IMR-90 (cell line): ENCODE results near the gene RAB20. TPM values are rescaled to one million over a fixed set of nuclear protein-coding genes. Genes with fewer than 3 reads are reported as not detected.

Experiments used
- ATAC-seq: fragments of 200-7000 bp; cut with Tn5 transposase; 2 replicates; pipeline ENCODE4 v1.9.1; 2020; ENCODE audit warnings: low read depth, mild to moderate bottlenecking, moderate library complexity
- BruUV-seq: library from RNA; stranded (reverse); fragments of 400-500 nt; replicated peaks from 2 replicates; lab custom pipeline; 2021; lab: Mats Ljungman, UMichigan
- CTCF ChIA-PET: fragments of 300-600 bp; formaldehyde crosslinking; extraction: SDS; loops from one replicate; lab custom pipeline; 2021; ENCODE audit warnings: antibody characterized with exemption; lab: Yijun Ruan, JAX
- POLR2A ChIA-PET: fragments of 300-600 bp; sonication (Branson Sonifier 250); formaldehyde crosslinking; loops from one replicate; lab custom pipeline; 2022; ENCODE audit warnings: antibody characterized with exemption; ENCODE audit not compliant: unreplicated experiment; lab: Charles Lee
- DNase-seq: peaks from one replicate; pipeline ENCODE4 v3.0.0; 2013
- H2AFZ ChIP-seq: replicated peaks from 2 replicates; pipeline ENCODE3; 2013; ENCODE audit warnings: low read length, mild to moderate bottlenecking; ENCODE audit not compliant: poor library complexity
- H2AK5ac ChIP-seq: 2 replicates; pipeline ENCODE4 v1.6.1; 2013; ENCODE audit warnings: low read depth, low read length, inconsistent platforms
- H2AK9ac ChIP-seq: replicated peaks from 2 replicates; pipeline ENCODE3; 2013; ENCODE audit warnings: mild to moderate bottlenecking, low read depth, low read length, moderate library complexity; ENCODE audit not compliant: poor library complexity
- H2BK120ac ChIP-seq: 2 replicates; pipeline ENCODE4 v1.6.1; 2013; ENCODE audit warnings: low read depth, low read length, inconsistent platforms
- H2BK15ac ChIP-seq: 3 replicates; pipeline ENCODE4 v1.6.1; 2013; ENCODE audit warnings: low read depth, low read length, inconsistent platforms
- H2BK20ac ChIP-seq: 2 replicates; pipeline ENCODE4 v1.6.1; 2013; ENCODE audit warnings: low read depth, mild to moderate bottlenecking, inconsistent platforms, low read length, moderate library complexity
- H2BK5ac ChIP-seq: 2 replicates; pipeline ENCODE4 v1.6.1; 2013; ENCODE audit warnings: mild to moderate bottlenecking, low read depth, low read length, inconsistent platforms; ENCODE audit not compliant: poor library complexity, severe bottlenecking
- H3K14ac ChIP-seq: replicated peaks from 2 replicates; pipeline ENCODE4 v1.6.1; 2013; ENCODE audit warnings: low read depth, low read length, inconsistent platforms
- H3K18ac ChIP-seq: 2 replicates; pipeline ENCODE4 v1.6.1; 2013; ENCODE audit warnings: low read depth, low read length, control low read depth
- H3K23ac ChIP-seq: 2 replicates; pipeline ENCODE4 v1.6.1; 2013; ENCODE audit warnings: low read depth, low read length, inconsistent platforms
- H3K27ac ChIP-seq: 2 replicates; pipeline ENCODE4 v1.5.1; 2013; ENCODE audit warnings: mild to moderate bottlenecking, control low read depth, low read length; ENCODE audit not compliant: insufficient read depth
- H3K27me3 ChIP-seq: 2 replicates; pipeline ENCODE4 v1.6.1; 2013; ENCODE audit warnings: low read length; ENCODE audit not compliant: control insufficient read depth, insufficient read depth
- H3K36me3 ChIP-seq: 2 replicates; pipeline ENCODE4 v1.6.1; 2013; ENCODE audit warnings: low read length, mixed read lengths; ENCODE audit not compliant: control insufficient read depth, insufficient read depth
- H3K4ac ChIP-seq: 2 replicates; pipeline ENCODE4 v1.6.1; 2013; ENCODE audit warnings: low read depth, low read length, inconsistent platforms
- H3K4me1 ChIP-seq: 2 replicates; pipeline ENCODE4 v1.6.1; 2013; ENCODE audit warnings: low read length, mixed read lengths; ENCODE audit not compliant: control insufficient read depth, insufficient read depth
- H3K4me2 ChIP-seq: 2 replicates; pipeline ENCODE4 v1.6.1; 2013; ENCODE audit warnings: low read depth, mild to moderate bottlenecking, control low read depth, low read length, moderate library complexity
- H3K4me3 ChIP-seq: 2 replicates; pipeline ENCODE4 v1.5.1; 2013; ENCODE audit warnings: low read depth, mild to moderate bottlenecking, control low read depth, low read length, moderate library complexity; ENCODE audit not compliant: insufficient read depth
- H3K56ac ChIP-seq: 2 replicates; pipeline ENCODE4 v1.6.1; 2013; ENCODE audit warnings: low read length, inconsistent platforms; ENCODE audit not compliant: insufficient read depth; ENCODE audit errors: extremely low read depth
- H3K79me1 ChIP-seq, 2 experiments: 2 replicates each; pipeline ENCODE4 v1.6.1; 2013; ENCODE audit warnings: low read length in 2 of 2, inconsistent platforms in 1 of 2, low read depth in 1 of 2
- H3K9ac ChIP-seq: 2 replicates; pipeline ENCODE4 v1.6.1; 2013; ENCODE audit warnings: low read depth, low read length, control low read depth
- H3K9me1 ChIP-seq: 2 replicates; pipeline ENCODE4 v1.6.1; 2013; ENCODE audit warnings: low read length, inconsistent platforms; ENCODE audit not compliant: insufficient read depth
- H3K9me3 ChIP-seq: 2 replicates; pipeline ENCODE4 v1.6.1; 2013; ENCODE audit warnings: low read length; ENCODE audit not compliant: control insufficient read depth, insufficient read depth
- H4K20me1 ChIP-seq: 2 replicates; pipeline ENCODE4 v1.6.1; 2013; ENCODE audit warnings: low read length, inconsistent platforms; ENCODE audit not compliant: insufficient read depth
- H4K5ac ChIP-seq: 2 replicates; pipeline ENCODE4 v1.6.1; 2013; ENCODE audit warnings: mild to moderate bottlenecking, low read depth, low read length, control low read depth
- H4K8ac ChIP-seq, 2 experiments: 2 replicates each; pipeline ENCODE4 v1.6.1; 2013; ENCODE audit warnings: low read depth in 2 of 2, low read length in 2 of 2, control low read depth in 1 of 2, inconsistent platforms in 1 of 2
- H4K91ac ChIP-seq: 2 replicates; pipeline ENCODE4 v1.6.1; 2013; ENCODE audit warnings: low read depth, low read length, inconsistent platforms; ENCODE audit not compliant: insufficient read depth
- BHLHE40 ChIP-seq: fragments of 150-350 bp; IDR thresholded peaks from 2 replicates; pipeline ENCODE4 v1.6.1; 2016; ENCODE audit warnings: mild to moderate bottlenecking, low read depth, low read length
- CEBPB ChIP-seq: IDR thresholded peaks from 2 replicates; pipeline ENCODE4 v1.6.1; 2012; ENCODE audit warnings: low read depth, low read length, improper control_type of control experiment
- CHD1 ChIP-seq: IDR thresholded peaks from 2 replicates; pipeline ENCODE4 v1.6.1; 2012; ENCODE audit warnings: low read depth, low read length, improper control_type of control experiment
- FOS ChIP-seq: fragments of 150-350 bp; IDR thresholded peaks from 2 replicates; pipeline ENCODE4 v1.6.1; 2016; ENCODE audit warnings: low read depth, low read length
- MAFK ChIP-seq: IDR thresholded peaks from 2 replicates; pipeline ENCODE4 v1.6.1; 2012; ENCODE audit warnings: low read depth, low read length, improper control_type of control experiment
- MAZ ChIP-seq: IDR thresholded peaks from 2 replicates; pipeline ENCODE4 v1.6.1; 2012; ENCODE audit warnings: low read depth, mild to moderate bottlenecking, low read length, improper control_type of control experiment, moderate library complexity, borderline replicate concordance
- MXI1 ChIP-seq: IDR thresholded peaks from 2 replicates; pipeline ENCODE4 v1.6.1; 2012; ENCODE audit warnings: low read depth, mild to moderate bottlenecking, low read length, moderate library complexity, borderline replicate concordance
- NFE2L2 ChIP-seq: fragments of 150-350 bp; IDR thresholded peaks from 2 replicates; pipeline ENCODE4 v1.6.1; 2016; ENCODE audit warnings: low read depth, mild to moderate bottlenecking, low read length
- POLR2A ChIP-seq: IDR thresholded peaks from 2 replicates; pipeline ENCODE4 v1.6.1; 2012; ENCODE audit warnings: mild to moderate bottlenecking, low read depth, low read length
- RAD21 ChIP-seq: IDR thresholded peaks from 2 replicates; pipeline ENCODE4 v1.6.1; 2012; ENCODE audit warnings: low read length, improper control_type of control experiment
- RCOR1 ChIP-seq: IDR thresholded peaks from 2 replicates; pipeline ENCODE4 v1.6.1; 2012; ENCODE audit warnings: mild to moderate bottlenecking, low read length, improper control_type of control experiment; ENCODE audit not compliant: insufficient replicate concordance
- RFX5 ChIP-seq: IDR thresholded peaks from 2 replicates; pipeline ENCODE4 v1.8.0; 2012; ENCODE audit warnings: low read depth, mild to moderate bottlenecking, low read length, moderate library complexity
- SMC3 ChIP-seq: fragments of 150-350 bp; IDR thresholded peaks from 2 replicates; pipeline ENCODE4 v1.6.1; 2016; ENCODE audit warnings: low read depth, mild to moderate bottlenecking, antibody characterized with exemption, low read length, moderate library complexity
- USF2 ChIP-seq: fragments of 150-350 bp; IDR thresholded peaks from 2 replicates; pipeline ENCODE4 v1.6.1; 2017; ENCODE audit warnings: mild to moderate bottlenecking, antibody characterized with exemption, low read length, low read depth
- WGBS, 2 experiments: methylation state at CpG; one replicate each; pipeline versions ENCODE4 v1.1.5 to v1.1.7; 2013; ENCODE audit warnings: missing lambda C conversion rate in 2 of 2; ENCODE audit not compliant: insufficient read length in 1 of 2; ENCODE audit errors: extremely low coverage in 2 of 2; 5-methylcytosine and 5-hydroxymethylcytosine counted together
- dilution Hi-C: fragments of 300-500 bp; cut with HindIII; formaldehyde crosslinking; loops from one replicate; pipeline ENCODE4 v1.14.3; 2018; ENCODE audit warnings: low sequenced_read_pairs; ENCODE audit not compliant: unreplicated experiment
- in situ Hi-C: fragments of 300-500 bp; cut with MboI; formaldehyde crosslinking; loops from 3 replicates; pipeline ENCODE4 v1.14.3; 2019; ENCODE audit warnings: low sequenced_read_pairs, inconsistent platforms, mixed read lengths
- intact Hi-C: fragments of 100-400 bp; cut with micrococcal nuclease; formaldehyde crosslinking; loops from 2 replicates; pipeline ENCODE4 v1.10.0; 2022
- polyA plus RNA-seq, 3 experiments: library from polyadenylated mRNA; depleted of rRNA; stranded (reverse); fragments of >200 nt; gene quantifications; 2 replicates each; pipeline ENCODE4 v1.2.3, GENCODE V29; 2012; ENCODE audit warnings: low replicate concordance in 1 of 3
- total RNA-seq: library from RNA; depleted of rRNA; stranded (reverse); fragments of >200 nt; gene quantifications from 2 replicates; pipeline ENCODE4 v1.2.3, GENCODE V29; 2012
- TF ChIP-seq, protein P1 (sequence below): conservative IDR thresholded peaks from 2 replicates; pipeline ENCODE4 v1.5.1; 2012; ENCODE audit warnings: mild to moderate bottlenecking, low read depth, low read length, improper control_type of control experiment
- TF ChIP-seq, protein P2 (sequence below): fragments of 150-350 bp; IDR thresholded peaks from 2 replicates; pipeline ENCODE4 v1.6.1; 2016; ENCODE audit warnings: low read depth, mild to moderate bottlenecking, low read length, moderate library complexity, borderline replicate concordance

The RAB20 gene
- total and polyA plus RNA-seq, 2 of the 4 experiments (the other 2 are of a cell fraction) = 3.8 to 5.1 TPM

DNA sequence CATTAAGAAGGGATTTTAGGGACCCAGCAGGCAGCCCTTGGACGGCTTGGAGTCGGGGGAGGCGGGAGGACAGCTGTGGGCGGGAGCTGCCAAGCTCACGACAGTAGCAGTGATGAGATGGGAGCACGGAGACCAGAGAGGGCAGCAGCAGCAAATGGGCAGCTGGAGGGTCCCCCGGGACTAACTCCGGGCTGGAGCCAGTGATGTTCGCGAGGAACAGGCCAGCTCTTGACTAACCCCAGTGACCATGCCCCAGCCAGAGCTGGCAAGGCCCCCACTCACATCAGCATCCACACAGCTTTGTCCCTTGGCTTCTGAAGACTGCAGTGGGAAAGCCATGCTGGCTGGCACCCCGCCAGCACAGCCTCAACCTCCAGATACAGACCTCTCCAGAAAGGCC lies 81.9 kb downstream of the RAB20 start:
- Histone ChIP-seq H3K9ac (no peak overlapping the region), H3K4me1 (no peaks in the 10 kb centered on the region; the same call in 1 of the 2 replicates), H4K20me1 (peaks cover 9% of the 10 kb centered on the region), H3K56ac (no peak overlapping the region), H3K18ac (no peak overlapping the region), H2BK5ac (no peak overlapping the region), H3K9me1 (peaks cover 12% of the 10 kb centered on the region), H3K79me1 (peaks cover 20 to 23% of the 10 kb centered on the region in 2 experiments; a peak in 3 of 4 replicates), H2AFZ (no peak overlapping the region), H3K36me3 (peaks cover 78% of the 10 kb centered on the region), H3K27me3 (no peaks in the 10 kb centered on the region), H3K4ac (no peak overlapping the region), H3K9me3 (no peaks in the 10 kb centered on the region), H2AK5ac (no peak overlapping the region), H4K91ac (no peak overlapping the region), H2BK20ac (no peak overlapping the region), H4K8ac (no peak overlapping the region), H3K4me3 (no peak overlapping the region), H3K14ac (no peak overlapping the region), H3K4me2 (no peak overlapping the region), H2BK15ac (no peak overlapping the region), H2AK9ac (no peak overlapping the region), H4K5ac (no peak overlapping the region), H3K23ac (no peak overlapping the region), H3K27ac (no peak overlapping the region), H2BK120ac (no peak overlapping the region)
- DNase-seq (no peak), ATAC-seq (no peak)
- intact Hi-C loops = no loop called here
- in situ Hi-C loops = no loop called here
- no TSS peak for BruUV-seq
- dilution Hi-C loops = no loop called here
- WGBS, 2 experiments = 92% methylated on average over 5 of the region's 11 CpGs; no CpG with 5 or more reads in 1 of the 2 experiments
- TF ChIP-seq BHLHE40 = no peak
- no peak for TF ChIP-seq NFE2L2
- no peak for TF ChIP-seq POLR2A
- TF ChIP-seq MAZ = no peak
- TF ChIP-seq, protein P1, sequence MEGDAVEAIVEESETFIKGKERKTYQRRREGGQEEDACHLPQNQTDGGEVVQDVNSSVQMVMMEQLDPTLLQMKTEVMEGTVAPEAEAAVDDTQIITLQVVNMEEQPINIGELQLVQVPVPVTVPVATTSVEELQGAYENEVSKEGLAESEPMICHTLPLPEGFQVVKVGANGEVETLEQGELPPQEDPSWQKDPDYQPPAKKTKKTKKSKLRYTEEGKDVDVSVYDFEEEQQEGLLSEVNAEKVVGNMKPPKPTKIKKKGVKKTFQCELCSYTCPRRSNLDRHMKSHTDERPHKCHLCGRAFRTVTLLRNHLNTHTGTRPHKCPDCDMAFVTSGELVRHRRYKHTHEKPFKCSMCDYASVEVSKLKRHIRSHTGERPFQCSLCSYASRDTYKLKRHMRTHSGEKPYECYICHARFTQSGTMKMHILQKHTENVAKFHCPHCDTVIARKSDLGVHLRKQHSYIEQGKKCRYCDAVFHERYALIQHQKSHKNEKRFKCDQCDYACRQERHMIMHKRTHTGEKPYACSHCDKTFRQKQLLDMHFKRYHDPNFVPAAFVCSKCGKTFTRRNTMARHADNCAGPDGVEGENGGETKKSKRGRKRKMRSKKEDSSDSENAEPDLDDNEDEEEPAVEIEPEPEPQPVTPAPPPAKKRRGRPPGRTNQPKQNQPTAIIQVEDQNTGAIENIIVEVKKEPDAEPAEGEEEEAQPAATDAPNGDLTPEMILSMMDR = no peak
- no peak for TF ChIP-seq USF2
- no peak for TF ChIP-seq RAD21
- TF ChIP-seq FOS = no peak
- no peak for TF ChIP-seq MXI1
- TF ChIP-seq MAFK = no peak
- TF ChIP-seq RCOR1 = no peak
- no peak for TF ChIP-seq SMC3
- TF ChIP-seq CHD1 = no peak
- TF ChIP-seq RFX5 = no peak
- TF ChIP-seq, protein P2, sequence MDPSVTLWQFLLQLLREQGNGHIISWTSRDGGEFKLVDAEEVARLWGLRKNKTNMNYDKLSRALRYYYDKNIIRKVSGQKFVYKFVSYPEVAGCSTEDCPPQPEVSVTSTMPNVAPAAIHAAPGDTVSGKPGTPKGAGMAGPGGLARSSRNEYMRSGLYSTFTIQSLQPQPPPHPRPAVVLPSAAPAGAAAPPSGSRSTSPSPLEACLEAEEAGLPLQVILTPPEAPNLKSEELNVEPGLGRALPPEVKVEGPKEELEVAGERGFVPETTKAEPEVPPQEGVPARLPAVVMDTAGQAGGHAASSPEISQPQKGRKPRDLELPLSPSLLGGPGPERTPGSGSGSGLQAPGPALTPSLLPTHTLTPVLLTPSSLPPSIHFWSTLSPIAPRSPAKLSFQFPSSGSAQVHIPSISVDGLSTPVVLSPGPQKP = no peak
- no peak for TF ChIP-seq CEBPB
- ChIA-PET CTCF (no interaction called here), POLR2A (no interaction called here)
